GM12878 (cell line): ENCODE measurements around the gene CCL19. TPM values are rescaled to one million over a fixed set of nuclear protein-coding genes. Genes with fewer than 3 reads are reported as not detected.

Source experiments
- ATAC-seq: fragments of 200-7000 bp; cut with Tn5 transposase; 3 replicates; pipeline ENCODE4 v1.9.1; 2020; ENCODE audit warnings: mild to moderate bottlenecking, moderate library complexity
- BruUV-seq: library from RNA; stranded (reverse); fragments of 400-500 nt; replicated peaks from 2 replicates; lab custom pipeline; 2021; lab: Mats Ljungman, UMichigan
- CTCF ChIA-PET: fragments of 300-600 bp; sonication (Branson Sonifier 250); formaldehyde crosslinking; extraction: SDS; loops from one replicate; lab custom pipeline; 2021; ENCODE audit warnings: inconsistent platforms; lab: Yijun Ruan, JAX
- POLR2A ChIA-PET: fragments of 350-600 bp; formaldehyde crosslinking; extraction: SDS; loops from one replicate; lab custom pipeline; 2021; ENCODE audit warnings: inconsistent platforms; lab: Charles Lee
- RAD21 ChIA-PET: fragments of 300-600 bp; sonication (Branson Sonifier 250); formaldehyde crosslinking; loops from one replicate; lab custom pipeline; 2023; ENCODE audit warnings: antibody characterized with exemption; ENCODE audit not compliant: unreplicated experiment; lab: Charles Lee
- SMC1A ChIA-PET: fragments of 300-600 bp; sonication (Branson Sonifier 250); formaldehyde crosslinking; loops from one replicate; lab custom pipeline; 2023; ENCODE audit not compliant: unreplicated experiment, uncharacterized antibody; lab: Charles Lee
- DNase-seq: peaks from one replicate; pipeline ENCODE4 v3.0.0-alpha.2; 2011; ENCODE audit warnings: low read depth, low spot score
- FAIRE-seq: peaks from 3 replicates; lab custom pipeline; 2011; peaks lifted over from hg19 to GRCh38; lab: Jason Lieb, UNC
- H2AFZ ChIP-seq: 2 replicates; pipeline ENCODE4 v1.6.0; 2011; ENCODE audit warnings: low read depth, low read length, control low read depth; ENCODE audit not compliant: control insufficient read depth
- H3K27ac ChIP-seq: 2 replicates; pipeline ENCODE4 v1.5.1; 2011; ENCODE audit warnings: control low read depth; ENCODE audit not compliant: control insufficient read depth, insufficient read depth
- H3K27me3 ChIP-seq, 2 experiments: replicated peaks in 1 of 2; 2 replicates each; pipeline versions ENCODE4 v1.6.0 to v1.6.1; 2011; ENCODE audit warnings: low read length in 1 of 2; ENCODE audit not compliant: control insufficient read depth in 2 of 2, insufficient read depth in 2 of 2
- H3K36me3 ChIP-seq, 2 experiments: 2 replicates each; pipeline ENCODE4 v1.5.1; 2011; ENCODE audit warnings: low read length in 1 of 2; ENCODE audit not compliant: control insufficient read depth in 2 of 2, insufficient read depth in 2 of 2
- H3K4me1 ChIP-seq: 2 replicates; pipeline ENCODE4 v1.6.1; 2011; ENCODE audit warnings: mild to moderate bottlenecking, low read length, moderate library complexity, mixed read lengths; ENCODE audit not compliant: control insufficient read depth, insufficient read depth
- H3K4me2 ChIP-seq: 2 replicates; pipeline ENCODE4 v1.6.0; 2011; ENCODE audit warnings: control low read depth; ENCODE audit not compliant: control insufficient read depth, insufficient read depth
- H3K4me3 ChIP-seq: fragments of 200-600 bp; sonication (generic); 2 replicates; pipeline ENCODE4 v1.5.1; 2016
- H3K79me2 ChIP-seq: 2 replicates; pipeline ENCODE4 v1.6.0; 2011; ENCODE audit warnings: low read length; ENCODE audit not compliant: control insufficient read depth, insufficient read depth
- H3K9ac ChIP-seq: 2 replicates; pipeline ENCODE4 v1.8.0; 2011; ENCODE audit warnings: low read length, control low read depth, mixed read lengths; ENCODE audit not compliant: control insufficient read depth, insufficient read depth
- H3K9me3 ChIP-seq: replicated peaks from 3 replicates; pipeline ENCODE4 v1.5.1; 2011; ENCODE audit warnings: mild to moderate bottlenecking, low read length; ENCODE audit not compliant: control insufficient read depth, insufficient read depth
- H4K20me1 ChIP-seq: 2 replicates; pipeline ENCODE4 v1.6.0; 2011; ENCODE audit not compliant: control insufficient read depth, insufficient read depth
- CHD1 ChIP-seq: IDR thresholded peaks from 2 replicates; pipeline ENCODE4 v1.6.1; 2012; ENCODE audit warnings: low read depth, low read length, improper control_type of control experiment
- CREM ChIP-seq: IDR thresholded peaks from 2 replicates; pipeline ENCODE4 v1.6.1; 2014; ENCODE audit warnings: antibody characterized with exemption, low read depth
- SIN3A ChIP-seq: IDR thresholded peaks from 2 replicates; pipeline ENCODE4 v1.6.1; 2012; ENCODE audit warnings: low read depth, low read length, improper control_type of control experiment
- SKIL ChIP-seq: fragments of 450-650 bp; IDR thresholded peaks from 2 replicates; pipeline ENCODE4 v1.6.1; 2017; ENCODE audit warnings: mild to moderate bottlenecking, low read depth, inconsistent platforms; ENCODE audit not compliant: poor library complexity, severe bottlenecking
- SMC3 ChIP-seq: IDR thresholded peaks from 2 replicates; pipeline ENCODE4 v1.6.1; 2011; ENCODE audit warnings: low read length, improper control_type of control experiment, borderline replicate concordance
- SRF ChIP-seq, 2 experiments: IDR thresholded peaks; 2 replicates each; pipeline ENCODE4 v1.6.1; 2011; ENCODE audit warnings: low read depth in 2 of 2, low read length in 2 of 2, mild to moderate bottlenecking in 1 of 2, moderate library complexity in 1 of 2
- USF2 ChIP-seq: IDR thresholded peaks from 2 replicates; pipeline ENCODE4 v1.6.1; 2011; ENCODE audit warnings: low read depth, low read length, improper control_type of control experiment, borderline replicate concordance
- ZSCAN29 ChIP-seq: fragments of 450-650 bp; IDR thresholded peaks from 2 replicates; pipeline ENCODE4 v1.6.1; 2017; ENCODE audit warnings: mild to moderate bottlenecking, moderate library complexity
- WGBS: methylation state at CpG from one replicate; pipeline ENCODE4 v1.1.6; 2016; ENCODE audit warnings: low lambda C conversion rate; ENCODE audit not compliant: insufficient replicate concordance, insufficient coverage; ENCODE audit errors: missing lambda C conversion rate; 5-methylcytosine and 5-hydroxymethylcytosine counted together
- in situ Hi-C: fragments of 300-500 bp; cut with MboI; formaldehyde crosslinking; loops from 9 replicates; pipeline ENCODE4 v1.14.3; 2018; ENCODE audit warnings: mixed read lengths
- intact Hi-C: fragments of 100-400 bp; cut with micrococcal nuclease; formaldehyde crosslinking; loops from one replicate; pipeline ENCODE4 v1.14.2; 2022; ENCODE audit not compliant: unreplicated experiment
- polyA plus RNA-seq, 11 experiments: library from polyadenylated mRNA; depleted of rRNA in 4 of 11; unstranded in 6 of 11; stranded (reverse) in 5 of 11; fragments of >200 nt; fragmentation: Nextera tagmentation in 4 of 11; fragmentation: Illumina TruSeq in 1 of 11; extraction: Ambion mirVana in 4 of 11; extraction: Trizol in 1 of 11; gene quantifications; 1 replicate in 1 of 11; 2 replicates in 10 of 11; pipeline versions ENCODE4 v1.2.1 to v1.2.3, GENCODE V29; 2011 to 2016; ENCODE audit warnings: inconsistent platforms in 2 of 11, missing spikeins in 2 of 11, low read depth in 1 of 11
- total RNA-seq, 4 experiments: library from RNA; depleted of rRNA in 3 of 4; stranded (reverse); fragments of >200 nt in 3 of 4; fragmentation: Illumina TruSeq in 1 of 4; extraction: Trizol in 1 of 4; gene quantifications; 2 replicates each; pipeline versions ENCODE4 v1.2.1 to v1.2.3, GENCODE V29; 2013 to 2021

The CCL19 gene
- total and polyA plus RNA-seq, 10 of the 15 experiments (the other 5 are each of a cell fraction or from before 2014, with no cell fraction given): 0.42 to 0.69 TPM; not detected in 8

GRCh38 chr9:34716711-34717110, 25.6 kb upstream of the CCL19 start (continued):
- TF ChIP-seq ZSCAN29 (no peak), SKIL (no peak)

- Histone ChIP-seq H3K4me2 (no peak overlapping the region), H3K79me2 (no peaks in the 10 kb centered on the region), H3K27ac (no peak overlapping the region), H4K20me1 (no peaks in the 10 kb centered on the region), H3K4me1 (no peaks in the 10 kb centered on the region), H3K4me3 (no peak overlapping the region), H3K36me3 (no peaks in the 10 kb centered on the region), H2AFZ (no peak overlapping the region), H3K9ac (no peak overlapping the region), H3K9me3 (no peaks in the 10 kb centered on the region), H3K27me3 (no peaks in the 10 kb centered on the region; a peak in 2 of 4 replicates)
- 26% methylated on average over 7 of the region's 7 CpGs for WGBS
- no TSS peak for BruUV-seq
- ChIA-PET POLR2A (no interaction called here), CTCF (interaction anchor here (1.5 kb wide), 1 partner anchor 112 kb away, joined by 3 read pairs; no protein-coding TSS in a partner anchor), SMC1A (interaction anchor here (1.4 kb wide), 1 partner anchor 13 kb away, joined by 4 read pairs; no protein-coding TSS in a partner anchor), RAD21 (no interaction called here)
- DNase-seq: no peak
- TF ChIP-seq CREM (no peak), USF2 (no peak), SIN3A (no peak), CHD1 (no peak), SRF (IDR thresholded peaks at IDR 0.05; ENCODE audit: low read depth in 2 of 2, low read length in 2 of 2) (no peak), SMC3 (no peak)
- ATAC-seq: no peak
- intact Hi-C loops (no loop called here), in situ Hi-C loops (no loop called here)
- no peak for FAIRE-seq
These were observed 24.7 kb upstream of the CCL19 start for GRCh38 chr9:34715639-34716215.
